Prostate gland (tissue), 2 donors: ENCODE results near the gene SLC17A8. TPM values are rescaled to one million over a fixed set of nuclear protein-coding genes. Genes with fewer than 3 reads are reported as not detected.

Source experiments
- DNase-seq: peaks from one replicate; pipeline ENCODE4 v3.0.0-alpha.2; 2019; ENCODE audit warnings: low spot score
- H3K27ac ChIP-seq, 2 donors: fragments of 200-600 bp; sonication (generic); 2 replicates each; pipeline ENCODE4 v1.5.1; 2017 to 2019
- H3K27me3 ChIP-seq: fragments of 200-600 bp; sonication (generic); replicated peaks from 2 replicates; pipeline ENCODE4 v1.5.1; 2019; ENCODE audit not compliant: insufficient read depth
- H3K36me3 ChIP-seq, 2 donors: fragments of 200-600 bp; sonication (generic); 1 replicate in 1 of 2; 2 replicates in 1 of 2; pipeline versions ENCODE4 v1.5.1 to v1.8.1; 2017 to 2019
- H3K4me1 ChIP-seq: fragments of 200-600 bp; sonication (generic); replicated peaks from 2 replicates; pipeline ENCODE4 v1.5.1; 2019
- H3K4me3 ChIP-seq, 2 donors: fragments of 200-600 bp; sonication (generic); 2 replicates each; pipeline ENCODE4 v1.5.1; 2017 to 2019
- H3K9me3 ChIP-seq: fragments of 200-600 bp; sonication (generic); 2 replicates; pipeline ENCODE4 v1.5.1; 2017
- CTCF ChIP-seq, 4 experiments: fragments of 200-600 bp in 2 of 4; fragments of 450-650 bp in 2 of 4; sonication (generic) in 2 of 4; IDR thresholded peaks; 1 replicate in 3 of 4; 2 replicates in 1 of 4; pipeline ENCODE4 v1.5.1; 2016 to 2019; ENCODE audit warnings: antibody characterized with exemption in 4 of 4, mild to moderate bottlenecking in 2 of 4, moderate library complexity in 2 of 4
- POLR2A ChIP-seq: fragments of 450-650 bp; IDR thresholded peaks from one replicate; pipeline ENCODE4 v1.6.1; 2016; ENCODE audit warnings: antibody characterized with exemption, mild to moderate bottlenecking
- POLR2AphosphoS5 ChIP-seq: sonication (generic); formaldehyde crosslinking; IDR thresholded peaks from one replicate; pipeline ENCODE4 v1.6.1; 2017; ENCODE audit warnings: antibody characterized with exemption
- WGBS: methylation state at CpG from one replicate; pipeline ENCODE4 v1.1.5; 2018; 5-methylcytosine and 5-hydroxymethylcytosine counted together
- intact Hi-C: fragments of 100-400 bp; cut with DNase I; formaldehyde crosslinking; loops from one replicate; pipeline ENCODE4 v1.14.2; 2022
- total RNA-seq, 2 donors: library from RNA; depleted of rRNA; stranded (reverse); fragments of >200 nt; gene quantifications; one replicate each; pipeline ENCODE4 v1.1.0, GENCODE V29; 2016

Gene SLC17A8
- total RNA-seq, 2 donors from 2014 or later = not detected

GRCh38 chr12:100433701-100434100 lies 76.8 kb downstream of the SLC17A8 start:
- Histone ChIP-seq H3K36me3 (no peaks in the 10 kb centered on the region), H3K27me3 (no peaks in the 10 kb centered on the region), H3K9me3 (no peaks in the 10 kb centered on the region), H3K4me3 (no peak overlapping the region), H3K4me1 (no peaks in the 10 kb centered on the region), H3K27ac (no peak overlapping the region)
- DNase-seq = no peak
- intact Hi-C loops = no loop called here
- TF ChIP-seq CTCF (IDR thresholded peaks at IDR 0.05) = no peak
- TF ChIP-seq POLR2AphosphoS5 = no peak
- no peak for TF ChIP-seq POLR2A
- 69% methylated on average over 2 of the region's 2 CpGs for WGBS

- no peaks in the 10 kb centered on the region for H3K9me3 ChIP-seq
- no peaks in the 10 kb centered on the region for H3K27me3 ChIP-seq
- no peaks in the 10 kb centered on the region for H3K36me3 ChIP-seq
- intact Hi-C loops = no loop called here
- H3K4me1 ChIP-seq = no peaks in the 10 kb centered on the region
- no peak overlapping the region for H3K27ac ChIP-seq
- TF ChIP-seq POLR2A (no peak), POLR2AphosphoS5 (no peak)
- H3K4me3 ChIP-seq = no peak overlapping the region
- DNase-seq = no peak
Observed at GRCh38 chr12:100434177-100434576, 77.3 kb downstream of the SLC17A8 start.

- H3K27me3 ChIP-seq = no peaks in the 10 kb centered on the region
- H3K36me3 ChIP-seq = no peaks in the 10 kb centered on the region
- no peak for DNase-seq
- H3K27ac ChIP-seq = no peak overlapping the region
- WGBS = 34% methylated on average over 2 of the region's 2 CpGs
- H3K4me3 ChIP-seq = no peak overlapping the region
- TF ChIP-seq POLR2AphosphoS5 (no peak), POLR2A (no peak), CTCF (IDR thresholded peaks at IDR 0.05) (no peak)
- no peaks in the 10 kb centered on the region for H3K4me1 ChIP-seq
- intact Hi-C loops = no loop called here
- H3K9me3 ChIP-seq = no peaks in the 10 kb centered on the region
Observed at GRCh38 chr12:100435957-100436356, 79.1 kb downstream of the SLC17A8 start.

- intact Hi-C loops = no loop called here
- H3K27ac ChIP-seq = no peak overlapping the region
- no peak overlapping the region for H3K4me3 ChIP-seq
- no peaks in the 10 kb centered on the region for H3K9me3 ChIP-seq
- no peak for DNase-seq
- TF ChIP-seq POLR2AphosphoS5 (no peak), CTCF (IDR thresholded peaks at IDR 0.05) (no peak), POLR2A (no peak)
- 43% methylated on average over 6 of the region's 6 CpGs for WGBS
- no peaks in the 10 kb centered on the region for H3K36me3 ChIP-seq
- H3K27me3 ChIP-seq = no peaks in the 10 kb centered on the region
- no peaks in the 10 kb centered on the region for H3K4me1 ChIP-seq
Observed at GRCh38 chr12:100437038-100437841, 80.4 kb downstream of the SLC17A8 start.

GRCh38 chr12:100439797-100440196 lies 82.9 kb downstream of the SLC17A8 start:
- DNase-seq = no peak
- no peaks in the 10 kb centered on the region for H3K36me3 ChIP-seq
- intact Hi-C loops = no loop called here
- WGBS = 93% methylated on average over 2 of the region's 2 CpGs
- H3K27ac ChIP-seq = no peak overlapping the region
- H3K4me3 ChIP-seq = no peak overlapping the region
- TF ChIP-seq CTCF (IDR thresholded peaks at IDR 0.05) = no peak
- no peak for TF ChIP-seq POLR2AphosphoS5
- TF ChIP-seq POLR2A = no peak
- H3K9me3 ChIP-seq = no peaks in the 10 kb centered on the region
- no peaks in the 10 kb centered on the region for H3K4me1 ChIP-seq
- no peaks in the 10 kb centered on the region for H3K27me3 ChIP-seq
